ENCODE results near the gene SSR1. TPM values are rescaled to one million over a fixed set of nuclear protein-coding genes. Genes with fewer than 3 reads are reported as not detected.

The SSR1 gene
- polyA plus RNA-seq, 1 donor from 2014 or later = 53.0 TPM

GRCh38 chr6:7232351-7232750 is 80.6 kb downstream of the SSR1 start:
- Histone ChIP-seq H3K79me2 (replicated peaks; ENCODE audit: insufficient read depth, low read length) (no peaks in the 10 kb centered on the region), H3K4me3 (ENCODE audit: low read length) (no peak overlapping the region), H4K20me1 (ENCODE audit: insufficient read depth) (no peaks in the 10 kb centered on the region), H3K27ac (ENCODE audit: low read length) (no peak overlapping the region), H3K4me2 (ENCODE audit: low read length) (no peak overlapping the region), H3F3A (ENCODE audit: insufficient read depth, low read length, poor library complexity, severe bottlenecking) (no peaks in the 10 kb centered on the region), H3K9me3 (ENCODE audit: low read length) (no peaks in the 10 kb centered on the region), H2AFZ (ENCODE audit: low read depth, low read length) (no peak overlapping the region), H3K27me3 (ENCODE audit: insufficient read depth, low read depth, low read length) (no peaks in the 10 kb centered on the region), H3K9ac (ENCODE audit: low read length) (no peak overlapping the region), H3K36me3 (ENCODE audit: insufficient read depth, low read length) (no peaks in the 10 kb centered on the region), H3K9me2 (ENCODE audit: insufficient read depth, low read length) (no peaks in the 10 kb centered on the region)
- TF ChIP-seq TAF1 (IDR thresholded peaks at IDR 0.05; ENCODE audit: low read depth) = no peak

DNA sequence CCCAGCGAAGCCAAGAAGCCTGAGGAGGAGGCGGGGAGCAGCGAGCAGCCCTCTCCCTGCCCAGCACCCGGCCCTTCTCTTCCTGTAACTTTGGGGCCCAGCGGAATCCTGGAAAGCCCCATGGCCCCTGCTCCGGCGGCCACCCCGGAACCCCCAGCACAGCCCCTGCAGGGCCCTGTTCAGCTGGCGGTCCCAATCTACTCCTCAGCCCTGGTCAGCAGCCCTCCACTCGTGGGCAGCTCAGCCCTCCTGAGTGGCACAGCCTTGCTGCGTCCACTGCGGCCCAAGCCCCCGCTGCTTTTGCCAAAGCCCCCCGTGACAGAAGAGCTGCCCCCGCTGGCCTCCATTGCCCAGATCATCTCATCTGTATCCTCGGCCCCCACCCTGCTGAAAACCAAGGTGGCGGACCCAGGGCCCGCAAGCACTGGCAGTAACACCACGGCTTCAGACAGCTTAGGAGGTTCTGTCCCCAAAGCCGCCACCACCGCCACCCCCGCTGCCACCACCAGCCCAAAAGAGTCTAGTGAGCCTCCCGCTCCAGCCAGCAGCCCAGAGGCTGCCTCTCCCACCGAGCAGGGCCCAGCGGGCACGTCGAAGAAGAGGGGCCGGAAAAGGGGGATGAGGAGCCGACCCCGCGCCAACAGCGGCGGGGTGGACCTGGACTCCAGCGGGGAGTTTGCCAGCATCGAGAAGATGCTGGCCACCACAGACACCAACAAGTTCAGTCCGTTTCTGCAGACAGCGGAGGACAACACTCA is 81.9 kb downstream of the SSR1 start:
- H3K9ac ChIP-seq (ENCODE audit: low read length) = no peak overlapping the region
- H3F3A ChIP-seq (ENCODE audit: insufficient read depth, low read length, poor library complexity, severe bottlenecking) = no peaks in the 10 kb centered on the region
- H4K20me1 ChIP-seq (ENCODE audit: insufficient read depth) = no peaks in the 10 kb centered on the region
- no peak overlapping the region for H3K4me3 ChIP-seq (ENCODE audit: low read length)
- H3K4me2 ChIP-seq (ENCODE audit: low read length) = no peak overlapping the region
- no peak for TF ChIP-seq EP300 (conservative IDR thresholded peaks at IDR 0.05; ENCODE audit: poor library complexity, severe bottlenecking)
- no peak for TF ChIP-seq MXI1 (conservative IDR thresholded peaks at IDR 0.05; ENCODE audit: poor library complexity, severe bottlenecking)
- no peak for TF ChIP-seq EZH2 (IDR thresholded peaks at IDR 0.05; ENCODE audit: borderline replicate concordance, insufficient read depth, low read length, poor library complexity, severe bottlenecking)
- no peak for TF ChIP-seq TAF1 (IDR thresholded peaks at IDR 0.05; ENCODE audit: low read depth)
- H3K9me2 ChIP-seq (ENCODE audit: insufficient read depth, low read length) = no peaks in the 10 kb centered on the region
- H3K79me2 ChIP-seq (replicated peaks; ENCODE audit: insufficient read depth, low read length) = no peaks in the 10 kb centered on the region
- no peak overlapping the region for H2AFZ ChIP-seq (ENCODE audit: low read depth, low read length)
- H3K27me3 ChIP-seq (ENCODE audit: insufficient read depth, low read depth, low read length) = no peaks in the 10 kb centered on the region
- no peaks in the 10 kb centered on the region for H3K9me3 ChIP-seq (ENCODE audit: low read length)
- no peaks in the 10 kb centered on the region for H3K36me3 ChIP-seq (ENCODE audit: insufficient read depth, low read length)
- no peak overlapping the region for H3K27ac ChIP-seq (ENCODE audit: low read length)

DNA sequence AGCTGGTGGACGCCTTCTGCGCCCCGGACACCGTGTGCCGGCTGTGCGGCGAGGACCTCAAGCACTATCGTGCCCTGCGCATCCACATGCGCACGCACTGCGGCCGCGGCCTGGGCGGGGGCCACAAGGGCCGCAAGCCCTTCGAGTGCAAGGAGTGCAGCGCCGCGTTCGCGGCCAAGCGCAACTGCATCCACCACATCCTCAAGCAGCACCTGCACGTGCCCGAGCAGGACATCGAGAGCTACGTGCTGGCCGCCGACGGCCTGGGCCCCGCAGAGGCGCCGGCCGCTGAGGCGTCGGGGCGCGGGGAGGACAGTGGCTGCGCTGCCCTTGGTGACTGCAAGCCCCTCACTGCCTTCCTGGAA is 82.7 kb downstream of the SSR1 start:
- Histone ChIP-seq H3K9me3 (ENCODE audit: low read length) (no peaks in the 10 kb centered on the region), H3K36me3 (ENCODE audit: insufficient read depth, low read length) (no peaks in the 10 kb centered on the region), H3K4me2 (ENCODE audit: low read length) (no peak overlapping the region), H4K20me1 (ENCODE audit: insufficient read depth) (no peaks in the 10 kb centered on the region), H3K27ac (ENCODE audit: low read length) (no peak overlapping the region), H2AFZ (ENCODE audit: low read depth, low read length) (no peak overlapping the region), H3K27me3 (ENCODE audit: insufficient read depth, low read depth, low read length) (no peaks in the 10 kb centered on the region), H3K79me2 (replicated peaks; ENCODE audit: insufficient read depth, low read length) (no peaks in the 10 kb centered on the region), H3K4me3 (ENCODE audit: low read length) (no peak overlapping the region), H3K9me2 (ENCODE audit: insufficient read depth, low read length) (no peaks in the 10 kb centered on the region), H3F3A (ENCODE audit: insufficient read depth, low read length, poor library complexity, severe bottlenecking) (no peaks in the 10 kb centered on the region), H3K9ac (ENCODE audit: low read length) (no peak overlapping the region)
- TF ChIP-seq REST (IDR thresholded peaks at IDR 0.05; ENCODE audit: borderline replicate concordance) (no peak), TAF1 (IDR thresholded peaks at IDR 0.05; ENCODE audit: low read depth) (no peak), EP300 (conservative IDR thresholded peaks at IDR 0.05; ENCODE audit: poor library complexity, severe bottlenecking) (no peak), MXI1 (conservative IDR thresholded peaks at IDR 0.05; ENCODE audit: poor library complexity, severe bottlenecking) (no peak), EZH2 (IDR thresholded peaks at IDR 0.05; ENCODE audit: borderline replicate concordance, insufficient read depth, low read length, poor library complexity, severe bottlenecking) (no peak), RAD21 (conservative IDR thresholded peaks at IDR 0.05) (no peak), SMC3 (conservative IDR thresholded peaks at IDR 0.05; ENCODE audit: poor library complexity) (no peak), POLR2AphosphoS5 (IDR thresholded peaks at IDR 0.05) (no peak)
- TF ChIP-seq, protein P1, sequence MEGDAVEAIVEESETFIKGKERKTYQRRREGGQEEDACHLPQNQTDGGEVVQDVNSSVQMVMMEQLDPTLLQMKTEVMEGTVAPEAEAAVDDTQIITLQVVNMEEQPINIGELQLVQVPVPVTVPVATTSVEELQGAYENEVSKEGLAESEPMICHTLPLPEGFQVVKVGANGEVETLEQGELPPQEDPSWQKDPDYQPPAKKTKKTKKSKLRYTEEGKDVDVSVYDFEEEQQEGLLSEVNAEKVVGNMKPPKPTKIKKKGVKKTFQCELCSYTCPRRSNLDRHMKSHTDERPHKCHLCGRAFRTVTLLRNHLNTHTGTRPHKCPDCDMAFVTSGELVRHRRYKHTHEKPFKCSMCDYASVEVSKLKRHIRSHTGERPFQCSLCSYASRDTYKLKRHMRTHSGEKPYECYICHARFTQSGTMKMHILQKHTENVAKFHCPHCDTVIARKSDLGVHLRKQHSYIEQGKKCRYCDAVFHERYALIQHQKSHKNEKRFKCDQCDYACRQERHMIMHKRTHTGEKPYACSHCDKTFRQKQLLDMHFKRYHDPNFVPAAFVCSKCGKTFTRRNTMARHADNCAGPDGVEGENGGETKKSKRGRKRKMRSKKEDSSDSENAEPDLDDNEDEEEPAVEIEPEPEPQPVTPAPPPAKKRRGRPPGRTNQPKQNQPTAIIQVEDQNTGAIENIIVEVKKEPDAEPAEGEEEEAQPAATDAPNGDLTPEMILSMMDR (IDR thresholded peaks at IDR 0.05; ENCODE audit: poor library complexity, severe bottlenecking) = no peak

Measured in neural cell (in vitro differentiated cells).